B cell (primary cell): ENCODE measurements around the gene AXIN2.

Source experiments
- CTCF ChIP-seq: fragments of 200-600 bp; IDR thresholded peaks from one replicate; pipeline ENCODE4 v1.8.0; 2022; ENCODE audit warnings: antibody characterized with exemption, mild to moderate bottlenecking
- EZH2 ChIP-seq: IDR thresholded peaks from 2 replicates; pipeline ENCODE4 v1.6.1; 2012; ENCODE audit warnings: borderline replicate concordance, low read depth, mild to moderate bottlenecking, moderate library complexity, low read length; ENCODE audit not compliant: insufficient read depth, poor library complexity, severe bottlenecking

DNA sequence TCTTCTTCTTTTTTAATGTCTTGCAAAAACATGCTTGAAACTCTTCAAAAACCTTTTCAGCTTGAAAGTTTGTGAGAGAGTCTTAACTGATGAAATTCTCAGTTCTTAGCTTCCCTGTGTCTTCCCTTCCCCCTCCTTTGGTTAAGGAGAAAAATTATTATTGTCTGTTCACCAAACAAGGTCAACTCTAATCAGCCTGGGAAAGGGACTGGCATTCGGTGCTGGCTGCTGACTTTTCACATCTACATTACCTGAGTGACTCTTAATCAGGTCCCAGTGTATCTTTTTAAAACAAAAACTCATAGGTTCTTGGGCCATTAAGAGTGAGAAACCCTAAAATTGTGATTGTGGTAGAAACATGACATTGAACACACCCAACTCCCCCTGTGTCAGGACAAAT is 39.1 kb upstream of the AXIN2 start:
- TF ChIP-seq CTCF (no peak), EZH2 (no peak)
